ENCODE measurements around the gene PLPP1.

GRCh38 chr5:55386356-55386755, 148.4 kb downstream of the PLPP1 start:
- no peak for TF ChIP-seq CTCF (IDR thresholded peaks at IDR 0.05)
- no peak for TF ChIP-seq POLR2AphosphoS5 (IDR thresholded peaks at IDR 0.05; ENCODE audit: low read depth, low read length)
- TF ChIP-seq ZBTB33 (IDR thresholded peaks at IDR 0.05; ENCODE audit: borderline replicate concordance, low read depth), result no peak
- TF ChIP-seq MXI1 (IDR thresholded peaks at IDR 0.05; ENCODE audit: low read depth, low read length), result no peak
- no peak for TF ChIP-seq GATA2 (CRISPR knock-in tag; IDR thresholded peaks at IDR 0.05)
- TF ChIP-seq NFIC (IDR thresholded peaks at IDR 0.05; ENCODE audit: borderline replicate concordance), result no peak

Data from SK-N-SH (cell line).